ENCODE data around the gene XYLT1.

XYLT1 gene

DNA sequence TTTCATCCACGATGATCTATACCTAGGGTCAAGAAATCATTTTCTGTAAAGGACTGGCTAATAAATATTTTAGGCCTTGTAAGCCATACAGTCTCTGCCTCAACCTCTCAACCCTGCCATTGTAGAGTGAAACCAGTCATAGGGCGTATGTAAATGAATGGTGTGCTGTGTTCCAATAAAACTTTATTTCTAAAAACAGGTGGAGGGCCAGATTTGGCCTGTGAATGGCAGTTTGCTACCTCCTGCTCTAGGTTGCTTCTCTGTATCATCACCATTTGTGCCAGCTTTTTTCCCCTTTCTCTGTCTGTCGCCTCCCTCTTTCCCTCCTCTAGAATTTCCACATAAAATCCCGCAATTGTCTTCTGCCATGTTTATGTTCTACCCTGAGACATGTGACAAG lies 181.7 kb downstream of the XYLT1 start:
- no peak for DNase-seq (ENCODE audit: low read depth)
- TF ChIP-seq, protein P1, sequence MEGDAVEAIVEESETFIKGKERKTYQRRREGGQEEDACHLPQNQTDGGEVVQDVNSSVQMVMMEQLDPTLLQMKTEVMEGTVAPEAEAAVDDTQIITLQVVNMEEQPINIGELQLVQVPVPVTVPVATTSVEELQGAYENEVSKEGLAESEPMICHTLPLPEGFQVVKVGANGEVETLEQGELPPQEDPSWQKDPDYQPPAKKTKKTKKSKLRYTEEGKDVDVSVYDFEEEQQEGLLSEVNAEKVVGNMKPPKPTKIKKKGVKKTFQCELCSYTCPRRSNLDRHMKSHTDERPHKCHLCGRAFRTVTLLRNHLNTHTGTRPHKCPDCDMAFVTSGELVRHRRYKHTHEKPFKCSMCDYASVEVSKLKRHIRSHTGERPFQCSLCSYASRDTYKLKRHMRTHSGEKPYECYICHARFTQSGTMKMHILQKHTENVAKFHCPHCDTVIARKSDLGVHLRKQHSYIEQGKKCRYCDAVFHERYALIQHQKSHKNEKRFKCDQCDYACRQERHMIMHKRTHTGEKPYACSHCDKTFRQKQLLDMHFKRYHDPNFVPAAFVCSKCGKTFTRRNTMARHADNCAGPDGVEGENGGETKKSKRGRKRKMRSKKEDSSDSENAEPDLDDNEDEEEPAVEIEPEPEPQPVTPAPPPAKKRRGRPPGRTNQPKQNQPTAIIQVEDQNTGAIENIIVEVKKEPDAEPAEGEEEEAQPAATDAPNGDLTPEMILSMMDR (IDR thresholded peaks at IDR 0.05; ENCODE audit: control insufficient read depth, insufficient read depth, low read depth, low read length, missing control alignments) = no peak
- H3K4me3 ChIP-seq (ENCODE audit: control insufficient read depth, low read depth, low read length) = no peak overlapping the region

DNA sequence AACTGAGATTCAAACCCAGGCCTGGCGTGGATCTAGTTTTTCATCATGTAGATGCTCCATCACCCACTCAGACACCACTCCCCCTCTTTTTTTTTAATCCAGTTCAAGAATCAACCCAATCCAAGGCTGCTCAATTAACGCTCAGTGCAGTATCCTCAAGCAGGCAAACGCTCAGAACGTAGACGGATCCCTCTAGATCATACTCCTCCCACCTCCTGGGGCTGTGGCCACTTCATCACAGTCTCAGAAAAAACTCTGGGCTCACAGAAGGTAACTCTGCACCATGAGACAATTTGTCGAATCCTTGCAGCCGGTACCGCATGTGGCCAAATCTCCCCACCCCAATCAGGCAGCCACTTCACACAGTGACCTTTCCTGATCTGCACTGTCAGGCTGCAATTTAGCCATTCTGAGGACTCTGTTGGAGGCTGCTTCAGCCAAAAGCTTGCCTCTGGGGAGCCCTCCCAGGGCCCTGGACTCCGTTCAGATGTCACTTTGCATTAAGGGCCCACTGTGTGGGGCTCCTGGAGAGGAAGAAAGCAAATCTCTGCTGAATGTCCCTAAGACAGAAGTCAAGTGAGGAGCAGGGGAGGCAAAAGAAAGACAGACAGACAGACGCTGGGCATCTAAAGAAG lies 183.5 kb downstream of the XYLT1 start:
- TF ChIP-seq, protein P1 (IDR thresholded peaks at IDR 0.05; ENCODE audit: control insufficient read depth, insufficient read depth, low read depth, low read length, missing control alignments) = no peak
- no peak overlapping the region for H3K4me3 ChIP-seq (ENCODE audit: control insufficient read depth, low read depth, low read length)
- no peak for DNase-seq (ENCODE audit: low read depth)

DNA sequence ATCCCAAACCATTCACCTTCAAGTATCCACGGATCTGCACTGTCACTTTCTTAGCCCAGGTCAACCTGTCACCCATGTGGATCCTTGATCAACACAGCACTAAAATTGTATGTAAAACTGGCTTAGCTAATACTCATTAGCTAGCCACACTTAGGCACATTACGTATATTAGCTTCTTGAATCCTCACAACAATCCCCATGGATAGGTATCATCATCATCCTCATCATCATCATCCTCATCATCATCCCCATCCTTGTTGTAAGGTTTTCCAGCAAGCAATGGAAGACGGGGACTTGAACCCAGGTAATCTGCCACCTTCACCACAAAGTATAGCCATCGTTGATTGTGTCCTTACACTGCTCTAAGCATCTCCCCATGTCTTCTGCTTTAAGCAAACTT lies 184.3 kb downstream of the XYLT1 start:
- TF ChIP-seq, protein P1 (IDR thresholded peaks at IDR 0.05; ENCODE audit: control insufficient read depth, insufficient read depth, low read depth, low read length, missing control alignments) = no peak
- no peak for DNase-seq (ENCODE audit: low read depth)
- H3K4me3 ChIP-seq (ENCODE audit: control insufficient read depth, low read depth, low read length) = no peak overlapping the region

DNA sequence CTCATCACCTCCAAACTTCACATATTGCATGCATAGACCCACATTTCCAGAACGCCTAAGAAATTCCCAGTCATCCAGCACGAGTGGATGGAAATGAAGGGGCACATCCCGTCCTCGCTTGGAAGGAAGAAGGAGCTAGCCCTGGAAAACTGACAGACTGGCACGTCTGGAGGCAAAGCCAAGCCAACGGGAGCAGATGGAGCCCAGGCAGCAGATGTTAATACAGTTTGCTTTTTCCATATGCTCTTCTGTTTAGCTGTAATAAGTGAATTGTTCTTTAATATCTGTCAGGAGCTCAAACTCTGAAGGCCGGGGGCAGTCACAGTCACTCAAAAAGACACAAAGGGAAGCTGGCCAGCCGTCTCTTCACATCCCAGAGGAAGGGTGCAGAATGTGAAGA lies 187.7 kb downstream of the XYLT1 start:
- no peak overlapping the region for H3K4me3 ChIP-seq (ENCODE audit: control insufficient read depth, low read depth, low read length)
- TF ChIP-seq, protein P1 (IDR thresholded peaks at IDR 0.05; ENCODE audit: control insufficient read depth, insufficient read depth, low read depth, low read length, missing control alignments) = no peak
- DNase-seq (ENCODE audit: low read depth) = no peak

DNA sequence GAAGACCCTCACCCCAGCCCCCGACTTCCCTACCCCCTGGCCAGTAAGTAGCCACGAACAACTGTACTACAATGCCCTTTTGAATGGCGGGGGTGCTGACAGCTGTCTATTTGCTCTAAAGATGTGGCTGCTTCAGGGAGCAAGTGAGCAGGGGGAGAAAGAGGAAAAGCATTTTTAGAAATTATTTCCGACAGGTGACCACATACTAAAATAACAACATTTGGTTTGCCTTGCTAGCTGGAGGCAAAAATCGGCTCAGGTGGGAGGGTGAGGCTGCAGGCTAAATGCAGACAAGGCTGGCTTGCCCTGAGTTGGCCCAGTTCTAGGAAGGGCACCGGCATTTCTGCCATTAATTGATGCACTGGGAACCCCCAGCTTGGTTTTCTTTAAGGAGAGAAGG lies 188.5 kb downstream of the XYLT1 start:
- no peak for DNase-seq (ENCODE audit: low read depth)
- TF ChIP-seq, protein P1 (IDR thresholded peaks at IDR 0.05; ENCODE audit: control insufficient read depth, insufficient read depth, low read depth, low read length, missing control alignments) = no peak
- no peak overlapping the region for H3K4me3 ChIP-seq (ENCODE audit: control insufficient read depth, low read depth, low read length)

DNA sequence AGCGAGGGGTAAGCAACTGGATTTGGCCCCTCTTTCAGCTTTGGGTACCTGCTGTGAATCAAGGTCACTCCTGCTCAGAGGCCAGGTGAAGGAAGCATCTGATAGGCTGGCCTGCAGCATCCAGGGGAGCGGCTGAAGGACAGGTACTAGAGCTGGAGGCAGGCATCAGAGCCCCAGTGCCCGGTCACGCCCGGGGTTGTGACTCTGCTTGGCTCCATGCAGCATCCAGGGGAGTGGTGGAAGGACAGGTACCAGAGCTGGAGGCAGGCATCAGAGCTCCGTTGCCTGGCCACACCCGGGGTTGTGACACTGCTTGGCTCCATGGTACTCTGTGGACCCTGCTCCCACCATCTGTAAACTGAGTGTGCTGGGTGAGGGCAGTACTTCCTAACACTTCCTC lies 189.7 kb downstream of the XYLT1 start:
- H3K4me3 ChIP-seq (ENCODE audit: control insufficient read depth, low read depth, low read length) = no peak overlapping the region
- TF ChIP-seq, protein P1 (IDR thresholded peaks at IDR 0.05; ENCODE audit: control insufficient read depth, insufficient read depth, low read depth, low read length, missing control alignments) = no peak
- DNase-seq (ENCODE audit: low read depth) = no peak

DNA sequence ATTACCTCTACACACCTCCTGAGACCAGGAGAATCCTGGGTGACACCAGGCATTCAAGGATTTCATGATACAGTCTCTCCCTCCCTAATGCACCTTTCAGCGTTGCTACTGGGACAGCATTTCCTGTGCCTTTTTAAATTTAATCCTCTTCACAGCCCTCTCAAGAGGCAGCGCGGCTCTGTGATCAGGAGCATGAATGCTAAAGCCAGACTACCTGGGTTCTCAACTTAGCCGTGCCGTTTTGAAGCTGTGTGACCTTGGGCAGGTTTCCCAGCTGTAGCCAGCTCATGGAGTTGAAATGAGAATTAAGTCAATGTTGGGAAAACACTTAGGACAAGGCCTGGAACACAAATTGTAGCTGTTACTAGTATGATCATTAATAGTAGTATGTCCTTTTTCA lies 191.8 kb downstream of the XYLT1 start:
- TF ChIP-seq, protein P1 (IDR thresholded peaks at IDR 0.05; ENCODE audit: control insufficient read depth, insufficient read depth, low read depth, low read length, missing control alignments) = no peak
- DNase-seq (ENCODE audit: low read depth) = no peak
- no peak overlapping the region for H3K4me3 ChIP-seq (ENCODE audit: control insufficient read depth, low read depth, low read length)
